ENCODE measurements around the gene FNTB. TPM values are rescaled to one million over a fixed set of nuclear protein-coding genes. Genes with fewer than 3 reads are reported as not detected.

Gene FNTB
- total RNA-seq, 1 experiment from 2014 or later: 20.7 TPM

- Histone ChIP-seq H3K4me2 (ENCODE audit: insufficient read depth, insufficient read length, low read length) (no peak overlapping the region), H4K5ac (ENCODE audit: insufficient read length, low read depth, low read length) (no peak overlapping the region), H4K8ac (replicated peaks; ENCODE audit: insufficient read length, low read depth, low read length) (no peak overlapping the region), H3K79me2 (ENCODE audit: insufficient read depth, low read length) (peaks cover 2% of the 10 kb centered on the region; the same call in 1 of the 2 replicates), H3K56ac (ENCODE audit: insufficient read length, low read depth, low read length) (no peak overlapping the region), H2BK12ac (ENCODE audit: insufficient read length, low read depth, low read length) (no peak overlapping the region), H2BK5ac (ENCODE audit: insufficient read length, low read length) (no peak overlapping the region), H3K4me1 (ENCODE audit: insufficient read depth, low read length) (no peaks in the 10 kb centered on the region), H3K23me2 (ENCODE audit: insufficient read length, low read depth, low read length, poor library complexity, severe bottlenecking) (no peaks in the 10 kb centered on the region), H3K23ac (ENCODE audit: insufficient read length, low read depth, low read length) (no peak overlapping the region), H3K27ac (ENCODE audit: insufficient read length, low read depth, low read length) (no peak overlapping the region), H2BK120ac (ENCODE audit: low read depth, low read length, poor library complexity, severe bottlenecking) (no peak overlapping the region), H3K79me1 (ENCODE audit: insufficient read depth, low read depth, low read length, poor library complexity, severe bottlenecking) (no peaks in the 10 kb centered on the region), H3T11ph (ENCODE audit: low read length) (no peak overlapping the region), H2BK20ac (ENCODE audit: low read depth, low read length, poor library complexity, severe bottlenecking) (no peak overlapping the region), H2AFZ (ENCODE audit: low read length) (no peak overlapping the region), H2AK5ac (ENCODE audit: insufficient read length, low read length) (no peak overlapping the region), H3K4ac (ENCODE audit: low read depth, low read length) (no peak overlapping the region), H3K9ac (ENCODE audit: extremely low read depth, insufficient read length, low read length) (no peak overlapping the region), H4K91ac (ENCODE audit: insufficient read length, low read depth, low read length) (no peak overlapping the region), H3K9me3 (ENCODE audit: control insufficient read depth, low read depth, low read length) (no peaks in the 10 kb centered on the region), H3K14ac (ENCODE audit: insufficient read depth, low read length) (no peak overlapping the region), H2BK15ac (ENCODE audit: low read depth, low read length) (no peak overlapping the region), H4K20me1 (ENCODE audit: control insufficient read depth, insufficient read depth, insufficient read length) (no peaks in the 10 kb centered on the region), H3K27me3 (ENCODE audit: insufficient read depth, low read length) (no peaks in the 10 kb centered on the region), H3K18ac (ENCODE audit: insufficient read length, low read depth, low read length) (no peak overlapping the region)
- DNase-seq: no peak
- Mint-ChIP-seq H3K9me3 (no peaks in the 10 kb centered on the region), H3K36me3 (ENCODE audit: insufficient read depth in 1 of 3, low read depth in 3 of 3) (peaks cover 2 to 38% (median 34%) of the 10 kb centered on the region in 3 experiments), H3K27me3 (ENCODE audit: low read depth) (no peaks in the 10 kb centered on the region), H3K4me1 (no peaks in the 10 kb centered on the region), H3K27ac (no peak overlapping the region; a peak in 1 of 7 replicates), H3K4me3 (no peak overlapping the region)
- no CpG with 5 or more reads among the region's 23 CpGs for WGBS (ENCODE audit: extremely low coverage, insufficient read length, low lambda C conversion rate)
- TF ChIP-seq CTCF (conservative IDR thresholded peaks at IDR 0.05): no peak
Observed at GRCh38 chr14:65054471-65055085, 67.9 kb downstream of the FNTB start.

Data from H9 (cell line).